OCI-LY7 (cell line): ENCODE measurements around the gene HYCC1. TPM values are rescaled to one million over a fixed set of nuclear protein-coding genes. Genes with fewer than 3 reads are reported as not detected.

Experiments used
- BruUV-seq: library from RNA; stranded (reverse); fragments of 400-500 nt; replicated peaks from 2 replicates; lab custom pipeline; 2021; lab: Mats Ljungman, UMichigan
- CTCF ChIA-PET: fragments of 300-600 bp; sonication (Branson Sonifier 250); formaldehyde crosslinking; loops from one replicate; lab custom pipeline; 2022; ENCODE audit warnings: antibody characterized with exemption; ENCODE audit not compliant: unreplicated experiment; lab: Charles Lee
- POLR2A ChIA-PET: fragments of 300-600 bp; sonication (Branson Sonifier 250); formaldehyde crosslinking; loops from one replicate; lab custom pipeline; 2022; ENCODE audit warnings: antibody characterized with exemption; lab: Charles Lee
- DNase-seq: peaks from one replicate; pipeline ENCODE4 v3.0.0-alpha.2; 2015; ENCODE audit warnings: low spot score
- H2AFZ ChIP-seq: fragments of 200-600 bp; sonication (generic), shearing (Covaris generic); 2 replicates; pipeline ENCODE4 v1.6.1; 2014; ENCODE audit warnings: mild to moderate bottlenecking, antibody characterized with exemption, low read length, moderate library complexity
- H3K27ac ChIP-seq: fragments of 200-600 bp; sonication (generic); 2 replicates; pipeline ENCODE4 v1.5.1; 2014; ENCODE audit warnings: mixed run types, low read depth, mild to moderate bottlenecking, moderate library complexity, low read length, inconsistent platforms; ENCODE audit not compliant: poor library complexity, severe bottlenecking
- H3K36me3 ChIP-seq: fragments of 200-600 bp; sonication (generic); 2 replicates; pipeline ENCODE4 v1.6.1; 2014; ENCODE audit warnings: mild to moderate bottlenecking, antibody characterized with exemption, low read length, moderate library complexity, mixed read lengths; ENCODE audit not compliant: insufficient read depth
- H3K4me1 ChIP-seq: fragments of 200-600 bp; sonication (generic); 2 replicates; pipeline ENCODE4 v1.5.1; 2014; ENCODE audit warnings: mild to moderate bottlenecking, low read length; ENCODE audit not compliant: insufficient read depth, poor library complexity, severe bottlenecking
- H3K4me2 ChIP-seq: fragments of 200-600 bp; sonication (generic); 2 replicates; pipeline ENCODE4 v1.6.1; 2014; ENCODE audit warnings: mild to moderate bottlenecking, low read length
- H3K4me3 ChIP-seq: fragments of 200-600 bp; sonication (generic); 2 replicates; pipeline ENCODE4 v1.5.1; 2014; ENCODE audit warnings: mild to moderate bottlenecking, low read depth, low read length; ENCODE audit not compliant: poor library complexity, severe bottlenecking
- H3K79me2 ChIP-seq: fragments of 200-600 bp; sonication (generic); 2 replicates; pipeline ENCODE4 v1.6.1; 2016; ENCODE audit warnings: low read depth, mild to moderate bottlenecking, low read length, moderate library complexity, mixed read lengths; ENCODE audit not compliant: insufficient read depth
- H3K9me2 ChIP-seq: fragments of 200-600 bp; sonication (generic); 2 replicates; pipeline ENCODE4 v1.6.1; 2016; ENCODE audit warnings: mild to moderate bottlenecking, low read length, mixed read lengths; ENCODE audit not compliant: insufficient read depth
- H3K9me3 ChIP-seq: fragments of 200-600 bp; sonication (generic); 2 replicates; pipeline ENCODE4 v1.6.1; 2014; ENCODE audit warnings: mild to moderate bottlenecking, mixed run types, low read length, mixed read lengths
- H4K20me1 ChIP-seq: fragments of 200-600 bp; sonication (generic); 2 replicates; pipeline ENCODE4 v1.6.1; 2014; ENCODE audit warnings: mild to moderate bottlenecking, antibody characterized with exemption, low read length, moderate library complexity, mixed read lengths; ENCODE audit not compliant: insufficient read depth
- EZH2phosphoT487 ChIP-seq: fragments of 200-600 bp; sonication (generic); IDR thresholded peaks from 2 replicates; pipeline ENCODE4 v1.6.1; 2018; ENCODE audit warnings: low read depth, borderline replicate concordance, mild to moderate bottlenecking, mixed run types, antibody characterized with exemption, low read length, moderate library complexity, mixed read lengths
- intact Hi-C: fragments of 100-400 bp; cut with micrococcal nuclease; formaldehyde crosslinking; loops from one replicate; pipeline ENCODE4 v1.10.0; 2022; ENCODE audit not compliant: unreplicated experiment
- total RNA-seq, 2 experiments: library from RNA; depleted of rRNA in 1 of 2; stranded (reverse); fragments of >200 nt in 1 of 2; shearing (Covaris generic) in 1 of 2; gene quantifications; 2 replicates each; pipeline ENCODE4 v1.2.3, GENCODE V29; 2014 to 2022
- TF ChIP-seq, protein P1 (sequence below): fragments of 200-600 bp; sonication (generic); conservative IDR thresholded peaks from 2 replicates; pipeline ENCODE4 v1.5.1; 2014; ENCODE audit warnings: mild to moderate bottlenecking, antibody characterized with exemption, low read length, moderate library complexity, mixed read lengths

The HYCC1 gene
- total RNA-seq, 2 experiments from 2014 or later = 43.3 to 157 TPM

DNA sequence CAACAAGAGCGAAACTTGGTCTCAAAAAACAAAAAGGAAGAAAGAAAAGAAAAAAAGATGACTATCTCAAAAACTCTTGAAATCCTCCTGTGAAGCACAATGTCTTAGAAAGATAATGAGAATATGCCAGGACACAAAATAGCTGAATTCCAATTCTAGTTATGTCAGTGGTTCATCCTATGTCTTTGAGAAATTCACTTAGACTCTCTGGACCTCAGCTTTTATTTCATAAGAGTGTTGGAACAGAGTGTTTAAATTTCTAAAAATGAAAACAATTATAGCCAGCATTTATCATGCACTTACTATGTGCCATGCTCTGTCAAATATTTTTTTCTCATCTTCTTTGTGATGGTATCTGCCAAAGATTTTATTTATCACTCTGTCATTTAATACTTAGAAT is 13.3 kb upstream of the HYCC1 start:
- H3K4me3 ChIP-seq = no peak overlapping the region
- ChIA-PET CTCF (interaction anchor here (0.5 kb wide), 1 partner anchor 1866 kb away, joined by 5 read pairs; no protein-coding TSS in a partner anchor), POLR2A (interaction anchor here (0.8 to 2.3 kb wide), 4 partner anchors 11 to 187 kb away, joined by 3 to 9 read pairs (median 5); partner anchors contain the start of gene KLHL7)
- intact Hi-C loops = no loop called here
- no peaks in the 10 kb centered on the region for H3K36me3 ChIP-seq
- peaks cover 13% of the 10 kb centered on the region for H3K4me1 ChIP-seq
- DNase-seq = no peak
- no peaks in the 10 kb centered on the region for H3K79me2 ChIP-seq
- no peak overlapping the region for H2AFZ ChIP-seq
- TF ChIP-seq, protein P1, sequence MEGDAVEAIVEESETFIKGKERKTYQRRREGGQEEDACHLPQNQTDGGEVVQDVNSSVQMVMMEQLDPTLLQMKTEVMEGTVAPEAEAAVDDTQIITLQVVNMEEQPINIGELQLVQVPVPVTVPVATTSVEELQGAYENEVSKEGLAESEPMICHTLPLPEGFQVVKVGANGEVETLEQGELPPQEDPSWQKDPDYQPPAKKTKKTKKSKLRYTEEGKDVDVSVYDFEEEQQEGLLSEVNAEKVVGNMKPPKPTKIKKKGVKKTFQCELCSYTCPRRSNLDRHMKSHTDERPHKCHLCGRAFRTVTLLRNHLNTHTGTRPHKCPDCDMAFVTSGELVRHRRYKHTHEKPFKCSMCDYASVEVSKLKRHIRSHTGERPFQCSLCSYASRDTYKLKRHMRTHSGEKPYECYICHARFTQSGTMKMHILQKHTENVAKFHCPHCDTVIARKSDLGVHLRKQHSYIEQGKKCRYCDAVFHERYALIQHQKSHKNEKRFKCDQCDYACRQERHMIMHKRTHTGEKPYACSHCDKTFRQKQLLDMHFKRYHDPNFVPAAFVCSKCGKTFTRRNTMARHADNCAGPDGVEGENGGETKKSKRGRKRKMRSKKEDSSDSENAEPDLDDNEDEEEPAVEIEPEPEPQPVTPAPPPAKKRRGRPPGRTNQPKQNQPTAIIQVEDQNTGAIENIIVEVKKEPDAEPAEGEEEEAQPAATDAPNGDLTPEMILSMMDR = no peak
- TF ChIP-seq EZH2phosphoT487 = no peak
- H4K20me1 ChIP-seq = no peaks in the 10 kb centered on the region
- no peaks in the 10 kb centered on the region for H3K9me2 ChIP-seq
- no TSS peak for BruUV-seq
- H3K4me2 ChIP-seq = no peak overlapping the region
- H3K27ac ChIP-seq = no peak overlapping the region
- no peaks in the 10 kb centered on the region for H3K9me3 ChIP-seq

- Histone ChIP-seq H3K4me1 (peaks cover 13% of the 10 kb centered on the region), H3K9me3 (no peaks in the 10 kb centered on the region), H3K79me2 (no peaks in the 10 kb centered on the region), H3K4me2 (no peak overlapping the region), H3K9me2 (no peaks in the 10 kb centered on the region), H3K4me3 (no peak overlapping the region), H3K36me3 (no peaks in the 10 kb centered on the region), H3K27ac (no peak overlapping the region), H4K20me1 (no peaks in the 10 kb centered on the region), H2AFZ (peak overlapping the region; percentile 25; the same call in 1 of the 2 replicates)
- no TSS peak for BruUV-seq
- ChIA-PET CTCF (no interaction called here), POLR2A (interaction anchor here (0.5 to 2.3 kb wide), 3 partner anchors 10 to 28 kb away, joined by 4 to 9 read pairs (median 7); no protein-coding TSS in a partner anchor)
- DNase-seq = no peak
- intact Hi-C loops = no loop called here
- TF ChIP-seq EZH2phosphoT487 = no peak
- TF ChIP-seq, protein P1 = no peak
Observed at GRCh38 chr7:23026164-23026563, 12.2 kb upstream of the HYCC1 start.

GRCh38 chr7:23024454-23024853 is 10.5 kb upstream of the HYCC1 start:
- Histone ChIP-seq H3K27ac (no peak overlapping the region), H3K79me2 (no peaks in the 10 kb centered on the region), H3K36me3 (no peaks in the 10 kb centered on the region), H3K4me3 (no peak overlapping the region), H3K4me1 (peaks cover 13% of the 10 kb centered on the region), H2AFZ (peak overlapping the region; percentile 87), H4K20me1 (no peaks in the 10 kb centered on the region), H3K4me2 (peak overlapping the region; percentile 36; the same call in 1 of the 2 replicates), H3K9me3 (0 out of 2 replicates have a peak, but pooled peaks cover under 1% of the 10 kb centered on the region), H3K9me2 (no peaks in the 10 kb centered on the region)
- CTCF ChIA-PET = interaction anchor here (0.6 kb wide), 1 partner anchor 41 kb away, joined by 3 read pairs; no protein-coding TSS in a partner anchor
- POLR2A ChIA-PET = interaction anchor here (0.5 to 2.0 kb wide), 6 partner anchors 9 to 160 kb away, joined by 3 to 7 read pairs (median 4); no protein-coding TSS in a partner anchor
- no peak for DNase-seq
- BruUV-seq = no TSS peak
- no peak for TF ChIP-seq EZH2phosphoT487
- TF ChIP-seq, protein P1 = no peak
- intact Hi-C loops = no loop called here
